Measurements from ENCODE around the gene GIPC3.

The GIPC3 gene

GRCh38 chr19:3610745-3611717 lies 25.8 kb downstream of the GIPC3 start:
- peaks cover 4% of the 10 kb centered on the region for H3K4me1 Mint-ChIP-seq (ENCODE audit: low read depth)
- DNase-seq (ENCODE audit: low spot score) = no peak
- no peak overlapping the region for H3K4me3 Mint-ChIP-seq
- H3K27me3 Mint-ChIP-seq (ENCODE audit: low read depth) = peaks cover 8% of the 10 kb centered on the region
- no peaks in the 10 kb centered on the region for H3K9me3 Mint-ChIP-seq
- H3K36me3 Mint-ChIP-seq (ENCODE audit: low read depth) = peaks cover 8% of the 10 kb centered on the region
- no peak overlapping the region for H3K27ac Mint-ChIP-seq

GRCh38 chr19:3611841-3612240 lies 26.6 kb downstream of the GIPC3 start:
- no peak for DNase-seq (ENCODE audit: low spot score)
- Mint-ChIP-seq H3K27ac (no peak overlapping the region), H3K9me3 (no peaks in the 10 kb centered on the region), H3K4me1 (ENCODE audit: low read depth) (peaks cover 4% of the 10 kb centered on the region), H3K27me3 (ENCODE audit: low read depth) (peaks cover 8% of the 10 kb centered on the region), H3K36me3 (ENCODE audit: low read depth) (peaks cover 8% of the 10 kb centered on the region), H3K4me3 (no peak overlapping the region)

- peaks cover 4% of the 10 kb centered on the region for H3K4me1 Mint-ChIP-seq (ENCODE audit: low read depth)
- no peaks in the 10 kb centered on the region for H3K9me3 Mint-ChIP-seq
- peaks cover 5% of the 10 kb centered on the region for H3K27me3 Mint-ChIP-seq (ENCODE audit: low read depth)
- H3K27ac Mint-ChIP-seq = no peak overlapping the region
- H3K4me3 Mint-ChIP-seq = no peak overlapping the region
- peaks cover 8% of the 10 kb centered on the region for H3K36me3 Mint-ChIP-seq (ENCODE audit: low read depth)
- no peak for DNase-seq (ENCODE audit: low spot score)
Measured at GRCh38 chr19:3612330-3612729, 27.1 kb downstream of the GIPC3 start.

GRCh38 chr19:3612901-3613741 lies 27.8 kb downstream of the GIPC3 start:
- no peaks in the 10 kb centered on the region for H3K9me3 Mint-ChIP-seq
- DNase-seq (ENCODE audit: low spot score) = no peak
- H3K4me1 Mint-ChIP-seq (ENCODE audit: low read depth) = peaks cover 5% of the 10 kb centered on the region
- H3K27ac Mint-ChIP-seq = no peak overlapping the region
- peaks cover 9% of the 10 kb centered on the region for H3K36me3 Mint-ChIP-seq (ENCODE audit: low read depth)
- no peak overlapping the region for H3K4me3 Mint-ChIP-seq
- peaks cover under 1% of the 10 kb centered on the region for H3K27me3 Mint-ChIP-seq (ENCODE audit: low read depth)

GRCh38 chr19:3613818-3614661 lies 28.8 kb downstream of the GIPC3 start:
- H3K4me3 Mint-ChIP-seq = no peak overlapping the region
- no peak overlapping the region for H3K27ac Mint-ChIP-seq
- H3K9me3 Mint-ChIP-seq = no peaks in the 10 kb centered on the region
- no peak for DNase-seq (ENCODE audit: low spot score)
- no peaks in the 10 kb centered on the region for H3K27me3 Mint-ChIP-seq (ENCODE audit: low read depth)
- H3K36me3 Mint-ChIP-seq (ENCODE audit: low read depth) = peaks cover 10% of the 10 kb centered on the region
- H3K4me1 Mint-ChIP-seq (ENCODE audit: low read depth) = peaks cover 3% of the 10 kb centered on the region

- no peaks in the 10 kb centered on the region for H3K27me3 Mint-ChIP-seq (ENCODE audit: low read depth)
- no peak for DNase-seq (ENCODE audit: low spot score)
- H3K27ac Mint-ChIP-seq = no peak overlapping the region
- peaks cover 14% of the 10 kb centered on the region for H3K36me3 Mint-ChIP-seq (ENCODE audit: low read depth)
- no peak overlapping the region for H3K4me3 Mint-ChIP-seq
- peaks cover 3% of the 10 kb centered on the region for H3K4me1 Mint-ChIP-seq (ENCODE audit: low read depth)
- H3K9me3 Mint-ChIP-seq = no peaks in the 10 kb centered on the region
Measured at GRCh38 chr19:3614858-3615505, 29.7 kb downstream of the GIPC3 start.

GRCh38 chr19:3615524-3616135 lies 30.4 kb downstream of the GIPC3 start:
- DNase-seq (ENCODE audit: low spot score) = no peak
- Mint-ChIP-seq H3K27ac (no peak overlapping the region), H3K9me3 (no peaks in the 10 kb centered on the region)

GRCh38 chr19:3617463-3617862 lies 32.2 kb downstream of the GIPC3 start:
- H3K4me3 Mint-ChIP-seq = no peak overlapping the region
- no peak overlapping the region for H3K27ac Mint-ChIP-seq

More at GRCh38 chr19:3615524-3616135, 30.4 kb downstream of the GIPC3 start:
- Mint-ChIP-seq H3K27me3 (ENCODE audit: low read depth) (no peaks in the 10 kb centered on the region), H3K4me1 (ENCODE audit: low read depth) (peaks cover 3% of the 10 kb centered on the region), H3K4me3 (no peak overlapping the region), H3K36me3 (ENCODE audit: low read depth) (peaks cover 11% of the 10 kb centered on the region)

GRCh38 chr19:3618144-3618810 lies 33.0 kb downstream of the GIPC3 start:
- peaks cover 11% of the 10 kb centered on the region for H3K36me3 Mint-ChIP-seq (ENCODE audit: low read depth)
- DNase-seq (ENCODE audit: low spot score) = peak; percentile 30

More at GRCh38 chr19:3617463-3617862, 32.2 kb downstream of the GIPC3 start:
- Mint-ChIP-seq H3K9me3 (no peaks in the 10 kb centered on the region), H3K36me3 (ENCODE audit: low read depth) (peaks cover 6% of the 10 kb centered on the region), H3K4me1 (ENCODE audit: low read depth) (peaks cover 3% of the 10 kb centered on the region), H3K27me3 (ENCODE audit: low read depth) (no peaks in the 10 kb centered on the region)
- DNase-seq (ENCODE audit: low spot score) = no peak

GRCh38 chr19:3618811-3619630 lies 33.7 kb downstream of the GIPC3 start:
- H3K27me3 Mint-ChIP-seq (ENCODE audit: low read depth) = no peaks in the 10 kb centered on the region
- H3K27ac Mint-ChIP-seq = no peak overlapping the region
- no peak overlapping the region for H3K4me3 Mint-ChIP-seq
- H3K4me1 Mint-ChIP-seq (ENCODE audit: low read depth) = peaks cover 3% of the 10 kb centered on the region
- DNase-seq (ENCODE audit: low spot score) = no peak
- H3K36me3 Mint-ChIP-seq (ENCODE audit: low read depth) = peaks cover 11% of the 10 kb centered on the region
- no peaks in the 10 kb centered on the region for H3K9me3 Mint-ChIP-seq

More at GRCh38 chr19:3618144-3618810, 33.0 kb downstream of the GIPC3 start:
- Mint-ChIP-seq H3K4me3 (no peak overlapping the region), H3K27me3 (ENCODE audit: low read depth) (no peaks in the 10 kb centered on the region), H3K27ac (no peak overlapping the region), H3K4me1 (ENCODE audit: low read depth) (peaks cover 3% of the 10 kb centered on the region), H3K9me3 (no peaks in the 10 kb centered on the region)

- no peak overlapping the region for H3K4me3 Mint-ChIP-seq
- H3K27me3 Mint-ChIP-seq (ENCODE audit: low read depth) = no peaks in the 10 kb centered on the region
- peaks cover 7% of the 10 kb centered on the region for H3K4me1 Mint-ChIP-seq (ENCODE audit: low read depth)
- H3K36me3 Mint-ChIP-seq (ENCODE audit: low read depth) = peaks cover 11% of the 10 kb centered on the region
- no peaks in the 10 kb centered on the region for H3K9me3 Mint-ChIP-seq
- H3K27ac Mint-ChIP-seq = no peak overlapping the region
- no peak for DNase-seq (ENCODE audit: low spot score)
Measured at GRCh38 chr19:3619631-3620012, 34.3 kb downstream of the GIPC3 start.

All from T-helper 2 cell treated with Interferon-gamma antibody and Interleukin-4, amounts not matched to agents 5 μg/mL and 100 μg/mL, for 36 hours (primary cell).